ENCODE results near the gene GUCY1A2.

DNA sequence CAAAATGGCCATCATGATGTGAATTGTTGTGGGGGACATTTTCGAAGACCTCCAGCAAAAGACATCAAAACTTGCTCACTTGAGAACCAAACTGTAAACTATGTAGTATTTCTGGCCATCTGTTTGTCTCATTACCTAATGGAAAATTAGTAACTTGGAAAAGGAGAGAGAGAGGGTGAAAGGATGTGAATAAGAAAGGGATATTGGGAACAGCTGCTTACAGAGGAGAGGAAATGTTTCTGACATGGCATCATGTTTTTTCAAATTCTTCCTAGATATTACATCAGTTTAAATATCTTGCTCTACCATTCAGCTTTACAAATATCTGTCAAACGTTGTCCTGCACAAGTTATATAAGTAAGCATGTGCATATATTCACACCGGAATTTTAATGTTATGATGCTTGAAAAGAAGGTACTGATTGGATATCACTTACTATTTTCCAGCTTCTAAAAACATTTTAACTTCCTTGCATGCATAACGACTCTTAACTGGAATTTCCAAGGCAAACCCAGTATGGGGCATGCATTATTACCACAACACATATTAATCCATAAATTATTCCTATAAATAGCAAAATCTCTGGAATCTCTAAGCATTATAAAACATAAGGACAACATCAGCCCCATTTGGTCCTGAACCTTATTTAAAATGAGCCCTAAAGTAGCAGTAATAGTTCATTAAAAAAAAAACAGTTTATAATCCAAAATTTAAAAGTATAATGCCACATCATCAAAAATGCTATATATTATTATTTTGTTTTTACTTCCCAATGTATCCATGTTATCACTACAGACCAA is 20.0 kb downstream of the GUCY1A2 start:
- TF ChIP-seq ELF1 (IDR thresholded peaks at IDR 0.05; ENCODE audit: borderline replicate concordance, low read depth) = no peak
- TF ChIP-seq POLR2A (IDR thresholded peaks at IDR 0.05; ENCODE audit: borderline replicate concordance, extremely low read depth, insufficient read depth, insufficient read length) = no peak
- TF ChIP-seq, protein P1, sequence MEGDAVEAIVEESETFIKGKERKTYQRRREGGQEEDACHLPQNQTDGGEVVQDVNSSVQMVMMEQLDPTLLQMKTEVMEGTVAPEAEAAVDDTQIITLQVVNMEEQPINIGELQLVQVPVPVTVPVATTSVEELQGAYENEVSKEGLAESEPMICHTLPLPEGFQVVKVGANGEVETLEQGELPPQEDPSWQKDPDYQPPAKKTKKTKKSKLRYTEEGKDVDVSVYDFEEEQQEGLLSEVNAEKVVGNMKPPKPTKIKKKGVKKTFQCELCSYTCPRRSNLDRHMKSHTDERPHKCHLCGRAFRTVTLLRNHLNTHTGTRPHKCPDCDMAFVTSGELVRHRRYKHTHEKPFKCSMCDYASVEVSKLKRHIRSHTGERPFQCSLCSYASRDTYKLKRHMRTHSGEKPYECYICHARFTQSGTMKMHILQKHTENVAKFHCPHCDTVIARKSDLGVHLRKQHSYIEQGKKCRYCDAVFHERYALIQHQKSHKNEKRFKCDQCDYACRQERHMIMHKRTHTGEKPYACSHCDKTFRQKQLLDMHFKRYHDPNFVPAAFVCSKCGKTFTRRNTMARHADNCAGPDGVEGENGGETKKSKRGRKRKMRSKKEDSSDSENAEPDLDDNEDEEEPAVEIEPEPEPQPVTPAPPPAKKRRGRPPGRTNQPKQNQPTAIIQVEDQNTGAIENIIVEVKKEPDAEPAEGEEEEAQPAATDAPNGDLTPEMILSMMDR (IDR thresholded peaks at IDR 0.05 in 2 of 3, conservative IDR thresholded peaks at IDR 0.05 in 1 of 3; ENCODE audit: borderline replicate concordance in 1 of 3, insufficient read depth in 1 of 3, low read depth in 2 of 3, low read length in 2 of 3) = no peak
- TF ChIP-seq POLR2AphosphoS5 (IDR thresholded peaks at IDR 0.05; ENCODE audit: low read depth, low read length) = no peak
- no peak for TF ChIP-seq SP1 (IDR thresholded peaks at IDR 0.05; ENCODE audit: low read depth)
- TF ChIP-seq SIN3A (IDR thresholded peaks at IDR 0.05; ENCODE audit: low read depth) = no peak
- no peak for TF ChIP-seq EZH2 (IDR thresholded peaks at IDR 0.05)
- TF ChIP-seq TCF7L2 (IDR thresholded peaks at IDR 0.05; ENCODE audit: borderline replicate concordance, extremely low read depth, insufficient read depth, insufficient read length) = no peak
- no peak for TF ChIP-seq YY1 (IDR thresholded peaks at IDR 0.05; ENCODE audit: extremely low read depth, insufficient replicate concordance, low read depth, low read length)
- TF ChIP-seq, protein P2, sequence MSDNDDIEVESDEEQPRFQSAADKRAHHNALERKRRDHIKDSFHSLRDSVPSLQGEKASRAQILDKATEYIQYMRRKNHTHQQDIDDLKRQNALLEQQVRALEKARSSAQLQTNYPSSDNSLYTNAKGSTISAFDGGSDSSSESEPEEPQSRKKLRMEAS (IDR thresholded peaks at IDR 0.05) = no peak
